ENCODE data around the gene IDH2.

DNA sequence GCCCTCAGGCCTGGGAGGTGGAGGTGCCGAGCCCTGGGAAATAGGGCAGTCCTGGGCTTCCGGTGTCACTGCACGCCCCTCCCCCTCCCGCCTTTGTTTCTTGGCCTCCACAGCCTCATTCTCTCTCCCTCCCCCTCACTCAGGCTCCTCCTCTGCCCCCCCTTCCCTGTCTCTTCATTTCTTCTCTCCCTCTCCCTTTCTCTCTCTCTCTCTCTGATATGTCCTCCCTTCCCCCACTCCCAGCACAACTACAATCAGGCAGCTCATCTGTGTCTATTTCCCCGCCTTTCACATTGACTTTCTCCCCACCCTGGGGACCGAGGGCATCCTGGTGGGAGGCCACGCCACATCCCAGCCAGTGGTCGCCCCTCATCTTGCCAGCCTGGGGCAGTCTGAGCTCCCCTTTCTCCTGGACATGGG is 40.2 kb downstream of the IDH2 start:
- TF ChIP-seq EZH2 (IDR thresholded peaks at IDR 0.05), result no peak
- TF ChIP-seq, protein P1, sequence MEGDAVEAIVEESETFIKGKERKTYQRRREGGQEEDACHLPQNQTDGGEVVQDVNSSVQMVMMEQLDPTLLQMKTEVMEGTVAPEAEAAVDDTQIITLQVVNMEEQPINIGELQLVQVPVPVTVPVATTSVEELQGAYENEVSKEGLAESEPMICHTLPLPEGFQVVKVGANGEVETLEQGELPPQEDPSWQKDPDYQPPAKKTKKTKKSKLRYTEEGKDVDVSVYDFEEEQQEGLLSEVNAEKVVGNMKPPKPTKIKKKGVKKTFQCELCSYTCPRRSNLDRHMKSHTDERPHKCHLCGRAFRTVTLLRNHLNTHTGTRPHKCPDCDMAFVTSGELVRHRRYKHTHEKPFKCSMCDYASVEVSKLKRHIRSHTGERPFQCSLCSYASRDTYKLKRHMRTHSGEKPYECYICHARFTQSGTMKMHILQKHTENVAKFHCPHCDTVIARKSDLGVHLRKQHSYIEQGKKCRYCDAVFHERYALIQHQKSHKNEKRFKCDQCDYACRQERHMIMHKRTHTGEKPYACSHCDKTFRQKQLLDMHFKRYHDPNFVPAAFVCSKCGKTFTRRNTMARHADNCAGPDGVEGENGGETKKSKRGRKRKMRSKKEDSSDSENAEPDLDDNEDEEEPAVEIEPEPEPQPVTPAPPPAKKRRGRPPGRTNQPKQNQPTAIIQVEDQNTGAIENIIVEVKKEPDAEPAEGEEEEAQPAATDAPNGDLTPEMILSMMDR (IDR thresholded peaks at IDR 0.05), result no peak

All from neural progenitor cell (in vitro differentiated cells).